KOPT-K1 (cell line): ENCODE data around the gene PTPRR.

Source experiments
- H3K27ac ChIP-seq: fragments of 200-600 bp; sonication (generic); 2 replicates; pipeline ENCODE4 v1.5.1; 2016; ENCODE audit warnings: antibody characterized with exemption, mild to moderate bottlenecking, low read depth, low read length; ENCODE audit not compliant: poor library complexity, severe bottlenecking
- H3K36me3 ChIP-seq: fragments of 200-600 bp; sonication (generic); 2 replicates; pipeline ENCODE4 v1.5.1; 2017; ENCODE audit warnings: antibody characterized with exemption, mild to moderate bottlenecking, low read length, moderate library complexity; ENCODE audit not compliant: insufficient read depth
- H3K9me3 ChIP-seq: fragments of 200-600 bp; sonication (generic); 2 replicates; pipeline ENCODE4 v1.5.1; 2017; ENCODE audit warnings: antibody characterized with exemption, low read length, mild to moderate bottlenecking; ENCODE audit not compliant: insufficient read depth, poor library complexity, severe bottlenecking

Gene PTPRR

DNA sequence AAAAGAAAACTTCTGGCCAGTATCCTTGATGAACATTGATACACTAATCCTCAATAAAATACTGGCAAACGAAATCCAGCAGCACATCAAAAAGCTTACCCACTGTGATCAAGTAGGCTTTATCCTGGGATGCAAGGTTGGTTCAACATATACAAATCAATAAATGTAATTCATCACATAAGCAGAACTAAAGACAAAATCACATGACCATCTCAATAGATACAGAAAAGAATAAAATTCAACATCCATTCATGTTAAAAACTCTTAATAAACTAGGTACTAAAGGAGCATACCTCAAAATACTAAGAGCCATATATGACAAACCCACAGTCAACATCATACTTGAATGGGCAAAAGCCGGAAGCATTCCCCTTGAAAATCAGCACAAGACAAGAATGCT lies 211.5 kb downstream of the PTPRR start:
- H3K27ac ChIP-seq, result no peak overlapping the region

GRCh38 chr12:70706611-70707010 lies 213.9 kb downstream of the PTPRR start:
- Histone ChIP-seq H3K9me3 (no peaks in the 10 kb centered on the region), H3K27ac (no peak overlapping the region), H3K36me3 (no peaks in the 10 kb centered on the region)

More for the DNA sequence above, 211.5 kb downstream of the PTPRR start:
- Histone ChIP-seq H3K36me3 (no peaks in the 10 kb centered on the region), H3K9me3 (no peaks in the 10 kb centered on the region)

DNA sequence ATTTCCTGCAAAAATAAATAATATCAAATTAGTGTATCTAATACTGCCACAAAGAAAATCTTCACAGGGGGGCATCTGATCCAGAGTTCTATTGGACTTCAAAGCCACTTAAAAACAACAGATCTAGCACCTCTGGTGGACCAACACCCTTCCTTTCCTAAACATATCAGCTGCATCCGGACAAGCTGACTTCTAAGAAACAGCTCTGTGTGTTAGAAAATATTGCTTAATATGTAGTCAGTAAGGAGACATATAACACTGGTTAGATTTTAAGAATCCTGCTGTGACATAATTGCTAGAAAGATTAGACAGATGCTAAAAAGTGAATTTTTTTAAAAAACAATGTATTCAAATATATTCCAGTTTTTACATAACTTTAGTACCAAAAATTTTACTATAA lies 222.2 kb downstream of the PTPRR start:
- Histone ChIP-seq H3K36me3 (no peaks in the 10 kb centered on the region), H3K9me3 (no peaks in the 10 kb centered on the region), H3K27ac (no peak overlapping the region)

GRCh38 chr12:70695361-70696023 lies 225.0 kb downstream of the PTPRR start:
- Histone ChIP-seq H3K36me3 (no peaks in the 10 kb centered on the region), H3K27ac (no peak overlapping the region), H3K9me3 (no peaks in the 10 kb centered on the region)

DNA sequence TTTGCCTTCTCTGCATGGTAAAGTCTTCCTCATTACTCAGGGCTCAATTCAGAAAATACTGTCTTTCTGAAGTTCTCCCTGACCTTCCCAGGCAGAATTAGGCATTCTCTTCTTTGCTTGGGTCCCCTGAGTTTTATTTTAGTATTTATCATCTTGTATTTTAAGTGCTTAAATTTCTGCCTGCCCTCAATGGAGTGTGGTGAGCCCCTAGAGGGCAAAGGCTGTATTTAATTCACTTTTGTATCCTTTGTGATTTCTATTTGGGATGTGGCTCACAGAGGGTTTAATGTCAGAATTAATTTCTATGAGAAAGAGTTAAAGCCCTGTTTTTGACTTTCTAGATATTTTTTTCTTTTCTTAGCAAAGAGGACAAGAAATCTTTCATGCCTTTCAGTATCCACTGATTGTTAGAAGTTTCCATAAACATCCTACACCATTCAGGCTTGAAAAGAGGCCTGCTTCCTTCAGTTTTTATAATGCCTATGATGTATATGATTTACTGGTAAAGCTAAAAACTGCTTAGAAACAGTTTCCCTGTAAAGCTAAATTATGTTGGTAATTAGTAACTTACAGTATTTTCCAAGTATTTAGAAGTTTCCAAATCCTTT lies 227.8 kb downstream of the PTPRR start:
- no peak overlapping the region for H3K27ac ChIP-seq
- no peaks in the 10 kb centered on the region for H3K36me3 ChIP-seq
- no peaks in the 10 kb centered on the region for H3K9me3 ChIP-seq

- Histone ChIP-seq H3K9me3 (no peaks in the 10 kb centered on the region), H3K27ac (no peak overlapping the region), H3K36me3 (no peaks in the 10 kb centered on the region)
Measured at GRCh38 chr12:70691018-70691672, 229.4 kb downstream of the PTPRR start.

GRCh38 chr12:70686907-70687306 lies 233.6 kb downstream of the PTPRR start:
- no peaks in the 10 kb centered on the region for H3K36me3 ChIP-seq
- H3K27ac ChIP-seq, result no peak overlapping the region
- no peaks in the 10 kb centered on the region for H3K9me3 ChIP-seq

DNA sequence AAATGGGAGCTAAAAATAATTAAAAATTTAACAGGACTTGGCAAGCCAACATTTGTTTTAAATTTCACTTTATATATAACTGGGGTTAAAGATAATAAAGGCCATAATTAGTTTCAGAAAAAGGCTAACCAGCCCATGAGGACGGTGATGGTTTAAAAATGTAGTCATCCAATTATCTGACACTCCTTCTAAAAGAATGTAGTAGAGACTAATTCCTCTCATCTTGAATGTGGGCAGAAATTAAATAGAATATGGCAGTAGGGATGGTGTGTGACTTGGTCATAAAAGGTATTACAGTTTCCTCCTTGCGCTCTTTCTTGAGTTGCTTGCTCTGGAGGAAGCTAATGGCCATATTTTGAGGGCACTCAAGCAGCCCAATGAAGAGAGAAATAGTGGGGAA lies 234.2 kb downstream of the PTPRR start:
- no peaks in the 10 kb centered on the region for H3K9me3 ChIP-seq
- H3K36me3 ChIP-seq, result no peaks in the 10 kb centered on the region
- H3K27ac ChIP-seq, result no peak overlapping the region

DNA sequence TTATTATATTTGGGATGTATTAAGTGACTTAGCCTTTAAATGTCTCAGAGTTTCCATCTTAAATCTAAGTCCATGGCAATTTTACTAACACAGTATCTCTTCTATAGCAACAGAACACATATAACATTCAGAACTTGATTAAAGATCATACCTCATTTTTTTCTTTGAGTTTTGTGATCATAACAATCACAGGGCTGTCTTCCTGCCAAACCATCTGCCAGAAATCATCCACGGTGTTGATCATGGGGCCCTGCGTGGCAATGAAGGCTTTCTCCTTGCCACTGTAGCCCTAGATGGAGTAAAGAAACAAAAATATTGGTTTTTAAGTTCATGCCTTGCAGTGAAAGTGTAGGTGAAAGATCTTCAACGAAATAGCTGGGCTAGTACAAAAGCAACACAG lies 236.6 kb downstream of the PTPRR start:
- Histone ChIP-seq H3K9me3 (no peaks in the 10 kb centered on the region), H3K36me3 (no peaks in the 10 kb centered on the region), H3K27ac (no peak overlapping the region)

- Histone ChIP-seq H3K36me3 (no peaks in the 10 kb centered on the region), H3K9me3 (no peaks in the 10 kb centered on the region), H3K27ac (no peak overlapping the region)
Measured at GRCh38 chr12:70671698-70672097, 248.8 kb downstream of the PTPRR start.

DNA sequence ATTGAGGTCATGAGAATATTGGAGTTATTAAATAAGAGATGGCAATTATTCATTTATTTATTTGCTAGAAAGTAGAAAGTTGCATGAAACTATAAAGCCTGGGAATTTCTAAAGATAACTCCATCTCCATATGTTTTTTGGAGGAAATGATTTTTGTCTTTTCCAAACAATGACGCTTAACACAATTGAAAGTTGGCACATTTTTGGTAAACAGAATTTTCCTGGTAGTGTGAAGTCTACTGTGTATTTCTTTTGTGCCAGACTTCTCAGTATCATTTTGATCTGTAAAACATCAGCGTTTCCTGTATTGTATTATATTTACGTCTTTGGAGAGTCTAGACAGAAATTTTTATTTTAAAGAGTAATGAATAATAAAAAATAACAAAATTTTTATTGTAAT lies 249.6 kb downstream of the PTPRR start:
- no peaks in the 10 kb centered on the region for H3K36me3 ChIP-seq
- no peaks in the 10 kb centered on the region for H3K9me3 ChIP-seq
- H3K27ac ChIP-seq, result no peak overlapping the region

GRCh38 chr12:70667253-70667652 lies 253.3 kb downstream of the PTPRR start:
- H3K36me3 ChIP-seq, result no peaks in the 10 kb centered on the region
- H3K27ac ChIP-seq, result no peak overlapping the region
- no peaks in the 10 kb centered on the region for H3K9me3 ChIP-seq

DNA sequence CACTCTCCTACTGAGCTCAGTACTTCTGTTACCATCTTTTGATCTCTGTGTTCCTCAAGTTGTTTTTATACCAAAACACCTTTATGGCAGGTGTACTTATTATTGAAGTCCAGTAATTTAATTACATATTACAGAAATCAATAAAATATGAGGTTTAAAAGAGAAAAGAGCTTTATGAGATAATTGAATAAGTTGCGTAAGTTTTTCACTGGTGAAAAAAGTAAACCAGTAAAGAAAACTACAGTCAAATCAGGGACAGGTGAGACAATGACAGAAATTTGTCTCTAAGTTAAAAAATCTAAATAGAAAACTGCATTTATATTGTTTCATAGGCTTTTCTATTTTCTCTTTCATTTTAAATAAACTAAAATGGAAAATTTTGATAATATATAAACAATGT lies 254.2 kb downstream of the PTPRR start:
- H3K27ac ChIP-seq, result no peak overlapping the region
- H3K36me3 ChIP-seq, result no peaks in the 10 kb centered on the region
- no peaks in the 10 kb centered on the region for H3K9me3 ChIP-seq

DNA sequence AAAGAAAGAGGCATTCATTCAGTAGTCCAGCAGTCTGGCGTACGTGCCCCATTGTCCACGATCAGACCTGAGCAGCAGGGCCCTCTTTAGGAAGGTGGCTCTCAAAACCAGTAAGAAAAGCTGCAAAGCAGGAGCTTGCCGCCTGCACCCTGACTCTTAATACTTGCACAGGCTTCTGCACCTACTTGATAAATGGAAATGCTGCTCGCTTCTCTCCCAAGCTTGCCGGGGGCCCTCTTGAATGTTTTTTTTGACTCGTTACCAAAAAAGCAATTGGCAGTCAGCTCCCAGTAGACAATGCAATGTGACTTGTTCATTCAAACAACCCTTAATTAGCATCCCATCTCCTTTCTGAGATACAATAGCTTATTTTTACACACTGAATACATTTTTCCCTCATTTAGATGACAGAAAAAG lies 256.1 kb downstream of the PTPRR start:
- no peaks in the 10 kb centered on the region for H3K9me3 ChIP-seq
- H3K27ac ChIP-seq, result no peak overlapping the region
- no peaks in the 10 kb centered on the region for H3K36me3 ChIP-seq

DNA sequence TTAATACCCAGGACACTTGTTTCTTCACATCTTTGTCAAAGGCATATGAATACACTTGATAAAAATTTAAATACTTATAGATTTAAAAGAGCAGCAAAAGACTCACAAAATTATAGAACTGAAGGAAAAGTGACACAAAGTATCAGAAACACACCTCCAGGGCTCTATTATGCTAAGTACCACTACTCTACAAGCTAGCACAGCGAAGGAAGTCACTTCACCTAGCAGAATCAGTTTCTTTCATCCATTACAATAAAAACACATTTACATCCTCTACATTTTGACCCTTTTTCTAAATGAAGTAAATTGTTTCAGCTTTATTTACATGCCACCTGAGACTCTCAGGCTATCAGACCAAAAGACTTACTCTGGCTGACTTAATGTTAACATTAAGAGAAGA lies 256.7 kb downstream of the PTPRR start:
- no peaks in the 10 kb centered on the region for H3K36me3 ChIP-seq
- no peak overlapping the region for H3K27ac ChIP-seq
- H3K9me3 ChIP-seq, result no peaks in the 10 kb centered on the region
